NCI-H1105 treated with DMSO at 0.1 percent for 48 hours (cell line): Measurements from ENCODE around the gene KPNA3.
"Not testable (repeated sequence)": the region's sequence is repeated elsewhere in the genome, so short reads cannot be mapped to it uniquely, and the experiment has no call there.

Source experiments
- DNase-seq: peaks from one replicate; lab custom pipeline; 2025; lab: John Stamatoyannopoulos, UW

KPNA3 gene

DNA sequence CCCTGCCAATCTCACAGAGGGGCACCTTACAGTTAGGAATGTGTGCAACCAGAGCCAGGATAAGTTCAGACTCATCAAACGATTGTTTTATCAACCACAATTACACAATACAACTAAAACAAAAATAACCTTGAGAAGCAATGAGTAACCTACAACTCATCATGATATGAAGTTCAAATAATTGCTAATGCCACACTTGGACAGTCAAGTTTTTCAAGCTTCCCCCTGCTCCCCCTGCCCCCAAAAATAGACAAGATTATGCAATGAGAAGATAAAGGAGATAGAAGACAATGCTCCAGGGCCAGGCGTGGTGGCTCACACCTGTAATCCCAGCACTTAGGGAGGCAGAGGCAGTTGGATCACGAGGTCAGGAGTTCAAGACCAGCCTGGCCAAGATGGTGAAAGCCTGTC lies 13.6 kb upstream of the KPNA3 start:
- no peak for DNase-seq

DNA sequence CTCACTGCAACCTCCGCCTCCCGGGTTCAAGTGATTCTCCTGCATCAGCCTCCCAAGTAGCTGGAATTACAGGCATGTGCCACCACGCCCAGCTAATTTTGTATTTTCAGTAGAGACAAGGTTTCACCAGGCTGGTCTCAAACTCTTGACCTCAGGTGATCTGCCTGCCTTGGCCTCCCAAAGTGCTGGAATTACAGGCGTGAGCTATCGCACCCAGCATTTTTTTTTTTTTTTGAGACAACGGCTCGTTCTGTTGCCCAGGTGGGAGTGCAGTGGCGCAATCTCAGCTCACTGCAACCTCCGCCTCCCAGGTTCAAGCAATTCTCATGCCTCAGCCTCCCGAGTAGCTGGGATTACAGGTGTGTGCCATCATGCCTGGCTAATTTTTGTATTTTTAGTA lies 10.6 kb upstream of the KPNA3 start:
- DNase-seq = not testable (repeated sequence)

- no peak for DNase-seq
Observed at GRCh38 chr13:49802426-49802825, 9.9 kb upstream of the KPNA3 start.

- DNase-seq = peak; percentile 33
Observed at GRCh38 chr13:49791711-49792549, 552 bp downstream of the KPNA3 start.

GRCh38 chr13:49791315-49791710 lies 1.2 kb downstream of the KPNA3 start:
- no peak for DNase-seq

DNA sequence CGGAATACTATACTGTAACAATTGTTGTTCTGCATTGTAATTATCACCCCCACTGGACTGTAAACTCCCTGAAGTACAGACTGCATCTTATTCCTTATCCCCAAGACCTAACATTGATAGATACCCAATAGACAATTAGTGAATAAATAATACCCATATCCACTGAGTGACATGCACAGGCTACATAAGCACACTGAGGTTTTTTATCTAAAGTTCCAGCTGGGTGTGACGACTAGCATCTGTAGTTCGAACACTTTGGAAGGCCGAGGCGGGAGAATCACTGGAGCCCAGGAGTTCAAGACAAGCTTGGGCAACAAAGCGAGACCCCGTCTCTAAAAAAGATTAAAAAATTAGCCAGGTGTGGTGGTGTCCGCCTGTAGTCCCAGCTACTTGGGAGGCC lies 2.5 kb downstream of the KPNA3 start:
- DNase-seq = no peak

GRCh38 chr13:49786401-49787008 lies 6.0 kb downstream of the KPNA3 start:
- no peak for DNase-seq

DNA sequence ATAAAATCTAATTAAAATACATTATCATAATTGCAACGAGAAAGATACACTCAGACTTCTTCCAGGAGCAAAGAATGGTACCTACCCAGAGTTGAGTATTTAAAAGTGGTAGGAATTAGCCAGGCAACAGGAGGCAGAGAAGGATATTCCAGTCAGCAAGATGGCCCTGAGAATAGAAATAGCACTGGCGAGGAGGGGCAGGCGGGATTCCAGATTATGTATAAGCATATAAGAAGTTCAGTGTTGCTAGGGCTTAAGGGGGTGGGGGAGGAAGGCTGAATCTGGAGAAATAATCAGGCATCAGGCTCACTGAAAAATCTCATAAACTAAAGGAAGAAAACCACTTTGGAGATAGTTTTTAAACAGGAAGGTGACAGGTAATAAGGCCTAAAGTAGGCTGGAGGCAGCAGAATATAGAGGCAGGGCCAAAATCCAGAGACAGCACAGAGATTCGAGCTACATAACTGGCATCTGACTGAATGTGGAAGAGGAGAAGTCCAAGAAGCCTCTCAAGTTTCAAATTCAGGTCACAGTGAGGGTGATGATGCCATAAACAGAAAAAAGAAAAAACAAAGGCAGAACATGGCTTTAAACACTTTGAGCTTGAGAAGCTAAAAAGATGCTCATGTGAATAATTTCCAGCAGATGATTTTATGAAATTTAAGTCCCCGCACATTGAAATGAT lies 7.5 kb downstream of the KPNA3 start:
- DNase-seq = no peak

GRCh38 chr13:49783865-49784264 lies 8.6 kb downstream of the KPNA3 start:
- no peak for DNase-seq

DNA sequence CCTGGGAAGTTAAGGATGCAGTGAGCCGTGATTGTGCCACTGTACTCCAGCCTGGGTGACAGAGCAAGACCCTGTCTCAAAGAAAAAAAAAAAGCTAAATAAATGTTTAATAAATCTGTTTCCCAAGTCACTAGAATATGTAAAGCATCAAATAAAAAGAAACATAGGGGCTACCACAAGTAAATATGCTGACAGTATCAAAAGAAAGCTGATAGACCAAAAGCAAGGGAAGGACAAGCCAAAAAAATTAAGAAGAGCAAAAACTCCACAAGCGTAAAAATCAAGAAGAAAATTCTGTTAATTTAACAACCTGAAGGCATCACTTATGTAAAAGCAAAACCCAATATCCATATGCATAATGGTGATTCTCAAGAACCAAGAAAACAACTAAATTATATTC lies 9.7 kb downstream of the KPNA3 start:
- DNase-seq = no peak

GRCh38 chr13:49781806-49782205 lies 10.7 kb downstream of the KPNA3 start:
- no peak for DNase-seq

DNA sequence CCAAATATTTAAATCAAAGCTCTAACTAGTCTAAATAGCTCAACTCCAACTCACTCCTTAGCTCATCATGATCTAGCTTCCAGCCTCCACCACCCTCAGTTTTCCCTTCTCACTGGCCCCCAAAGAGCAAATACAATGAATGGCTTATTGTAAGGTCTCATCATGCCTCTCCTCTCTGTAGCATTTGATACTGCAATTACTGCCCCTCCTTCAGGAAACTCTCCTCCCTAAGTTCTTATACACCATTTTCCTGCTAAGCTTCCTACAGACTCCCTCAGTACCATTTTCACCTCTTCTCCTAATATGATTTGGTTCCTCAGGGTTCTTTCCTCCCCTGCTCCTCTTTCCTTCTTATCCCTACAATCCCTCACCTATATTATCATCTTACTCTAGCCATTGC lies 12.8 kb downstream of the KPNA3 start:
- DNase-seq = no peak

GRCh38 chr13:49777746-49778614 lies 14.5 kb downstream of the KPNA3 start:
- no peak for DNase-seq

DNA sequence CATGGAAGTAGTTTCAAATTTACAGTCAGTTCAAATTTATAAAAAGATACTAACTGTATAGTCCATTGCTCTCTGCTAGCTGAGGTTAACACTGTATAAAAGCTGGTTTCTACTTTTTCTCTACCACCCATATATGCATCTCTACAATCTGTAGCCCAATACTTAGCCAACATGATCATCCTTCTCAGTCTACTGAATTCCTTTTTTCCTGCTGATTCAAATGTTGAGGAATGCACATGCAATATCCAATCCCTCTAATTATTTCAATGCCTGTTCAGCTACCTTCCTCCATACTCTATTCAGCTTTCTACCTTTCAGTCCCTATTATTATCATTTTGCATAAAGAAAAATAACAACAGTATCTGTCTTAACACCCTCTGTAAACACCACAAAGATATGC lies 15.6 kb downstream of the KPNA3 start:
- no peak for DNase-seq

GRCh38 chr13:49774376-49775005 lies 18.0 kb downstream of the KPNA3 start:
- DNase-seq = no peak

GRCh38 chr13:49772828-49773227 lies 19.7 kb downstream of the KPNA3 start:
- DNase-seq = no peak

DNA sequence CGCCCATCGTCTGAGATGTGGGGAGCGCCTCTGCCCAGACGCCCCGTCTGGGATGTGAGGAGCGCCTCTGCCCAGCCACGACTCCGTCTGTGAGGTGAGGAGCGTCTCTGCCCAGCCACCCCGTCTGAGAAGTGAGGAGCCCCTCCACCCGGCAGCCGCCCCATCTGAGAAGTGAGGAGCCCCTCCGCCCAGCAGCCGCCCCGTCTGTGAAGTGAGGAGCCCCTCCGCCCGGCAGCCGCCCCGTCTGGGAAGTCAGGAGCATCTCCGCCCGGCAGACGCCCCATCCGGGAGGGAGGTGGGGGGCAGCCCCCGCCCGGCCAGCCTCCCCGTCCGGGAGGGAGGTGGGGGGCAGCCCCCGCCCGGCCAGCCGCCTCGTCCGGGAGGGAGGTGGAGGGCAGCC lies 30.7 kb downstream of the KPNA3 start:
- not testable (repeated sequence) for DNase-seq

DNA sequence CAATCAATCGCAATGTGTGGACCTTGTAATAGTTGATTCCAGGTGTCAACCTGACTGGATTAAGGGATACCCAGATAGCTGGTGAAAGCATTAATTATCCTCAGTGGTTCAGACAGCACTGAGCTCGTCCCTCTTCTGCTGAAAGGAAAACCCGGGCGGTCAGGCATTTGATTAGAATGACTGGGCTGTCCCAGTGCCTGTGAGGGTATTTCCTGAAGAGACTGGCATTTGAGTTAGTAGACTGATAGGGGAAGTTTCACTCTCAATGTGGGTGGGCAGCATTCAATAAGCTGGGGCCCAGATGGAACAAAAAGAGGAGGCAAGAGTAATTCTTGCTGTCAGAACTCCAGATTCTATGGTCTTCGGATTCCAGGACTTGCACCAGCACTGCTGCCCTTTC lies 31.9 kb downstream of the KPNA3 start:
- no peak for DNase-seq

- no peak for DNase-seq
Observed at GRCh38 chr13:49759503-49759902, 33.0 kb downstream of the KPNA3 start.

- DNase-seq = no peak
Observed at GRCh38 chr13:49756263-49756662, 36.2 kb downstream of the KPNA3 start.

- DNase-seq = no peak
Observed at GRCh38 chr13:49754146-49754545, 38.3 kb downstream of the KPNA3 start.

DNA sequence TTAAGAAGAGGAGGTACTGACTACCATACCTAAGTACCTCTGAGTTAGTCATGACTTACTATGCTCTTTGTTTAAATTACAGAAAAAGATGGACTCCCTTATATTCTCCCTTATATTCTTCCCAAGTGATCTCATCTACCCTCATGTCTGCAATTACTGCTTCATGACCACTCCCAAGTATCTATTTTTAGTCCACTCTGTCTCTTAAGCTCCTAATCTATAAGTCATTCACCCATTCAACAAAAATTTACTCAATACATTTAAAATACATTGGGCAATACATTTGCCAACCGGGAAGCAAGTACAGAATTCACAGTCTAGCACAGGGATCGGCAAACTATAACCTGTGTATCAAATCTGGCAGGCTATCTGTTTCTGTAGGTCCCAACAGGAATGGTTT lies 42.6 kb downstream of the KPNA3 start:
- no peak for DNase-seq
